T-helper 1 cell treated with Interleukin-12 subunit alpha and Interleukin-12 subunit beta and Interleukin-4 antibody, amounts not matched to agents 30 μg/mL and 1 μg/mL, for 36 hours (primary cell): ENCODE measurements around the gene MRPL14.
"Not testable (repeated sequence)": the region's sequence is repeated elsewhere in the genome, so short reads cannot be mapped to it uniquely, and the experiment has no call there.

ENCODE experiments used
- H3K27ac Mint-ChIP-seq: one replicate; pipeline ENCODE4 v1.8.0; 2021; ENCODE audit warnings: mild to moderate bottlenecking, mixed read lengths
- H3K27me3 Mint-ChIP-seq: one replicate; pipeline ENCODE4 v1.8.0; 2021; ENCODE audit warnings: low read depth, mixed read lengths
- H3K36me3 Mint-ChIP-seq: one replicate; pipeline ENCODE4 v1.8.0; 2021; ENCODE audit warnings: low read depth, mixed read lengths
- H3K4me1 Mint-ChIP-seq: one replicate; pipeline ENCODE4 v1.8.0; 2021; ENCODE audit warnings: low read depth, mixed read lengths
- H3K4me3 Mint-ChIP-seq: one replicate; pipeline ENCODE4 v1.8.0; 2021; ENCODE audit warnings: mild to moderate bottlenecking, moderate library complexity, mixed read lengths
- H3K9me3 Mint-ChIP-seq: one replicate; pipeline ENCODE4 v1.8.0; 2021; ENCODE audit warnings: mixed read lengths

MRPL14 gene

GRCh38 chr6:44156494-44157151, 29.4 kb upstream of the MRPL14 start:
- Mint-ChIP-seq H3K27ac (no peak overlapping the region), H3K27me3 (no peaks in the 10 kb centered on the region), H3K4me3 (no peak overlapping the region), H3K9me3 (no peaks in the 10 kb centered on the region), H3K4me1 (peaks cover 5% of the 10 kb centered on the region), H3K36me3 (no peaks in the 10 kb centered on the region)

GRCh38 chr6:44154067-44154466, 26.8 kb upstream of the MRPL14 start:
- no peaks in the 10 kb centered on the region for H3K27me3 Mint-ChIP-seq
- H3K9me3 Mint-ChIP-seq = no peaks in the 10 kb centered on the region
- H3K36me3 Mint-ChIP-seq = peaks cover 7% of the 10 kb centered on the region
- H3K4me1 Mint-ChIP-seq = peaks cover 6% of the 10 kb centered on the region
- H3K27ac Mint-ChIP-seq = no peak overlapping the region
- no peak overlapping the region for H3K4me3 Mint-ChIP-seq

DNA sequence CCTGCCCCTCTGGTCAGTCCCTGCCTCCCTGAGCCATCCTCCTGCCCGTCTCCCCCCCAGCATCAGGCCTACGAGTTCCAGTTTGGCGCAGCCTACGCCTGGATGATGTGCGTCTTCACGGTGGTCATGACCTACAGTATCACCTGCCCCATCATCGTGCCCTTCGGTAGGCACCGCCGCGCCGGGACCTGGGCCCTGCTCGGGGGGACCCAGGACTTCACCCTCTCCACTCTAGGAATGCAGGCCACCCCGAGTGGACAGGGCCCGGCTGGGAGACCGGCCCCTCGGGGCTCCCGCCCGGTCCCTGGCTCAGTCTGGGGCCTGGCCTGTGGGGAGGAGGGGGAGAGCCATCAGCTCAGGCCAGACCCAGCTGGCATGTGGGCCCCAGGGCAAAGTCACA, 25.3 kb upstream of the MRPL14 start:
- H3K27me3 Mint-ChIP-seq = no peaks in the 10 kb centered on the region
- peaks cover 12% of the 10 kb centered on the region for H3K36me3 Mint-ChIP-seq
- H3K27ac Mint-ChIP-seq = no peak overlapping the region
- H3K9me3 Mint-ChIP-seq = no peaks in the 10 kb centered on the region
- H3K4me1 Mint-ChIP-seq = peaks cover 6% of the 10 kb centered on the region
- H3K4me3 Mint-ChIP-seq = no peak overlapping the region

GRCh38 chr6:44152109-44152461, 24.8 kb upstream of the MRPL14 start:
- no peaks in the 10 kb centered on the region for H3K9me3 Mint-ChIP-seq
- peaks cover 12% of the 10 kb centered on the region for H3K36me3 Mint-ChIP-seq
- peaks cover 6% of the 10 kb centered on the region for H3K4me1 Mint-ChIP-seq
- H3K4me3 Mint-ChIP-seq = no peak overlapping the region
- H3K27me3 Mint-ChIP-seq = no peaks in the 10 kb centered on the region
- H3K27ac Mint-ChIP-seq = no peak overlapping the region

DNA sequence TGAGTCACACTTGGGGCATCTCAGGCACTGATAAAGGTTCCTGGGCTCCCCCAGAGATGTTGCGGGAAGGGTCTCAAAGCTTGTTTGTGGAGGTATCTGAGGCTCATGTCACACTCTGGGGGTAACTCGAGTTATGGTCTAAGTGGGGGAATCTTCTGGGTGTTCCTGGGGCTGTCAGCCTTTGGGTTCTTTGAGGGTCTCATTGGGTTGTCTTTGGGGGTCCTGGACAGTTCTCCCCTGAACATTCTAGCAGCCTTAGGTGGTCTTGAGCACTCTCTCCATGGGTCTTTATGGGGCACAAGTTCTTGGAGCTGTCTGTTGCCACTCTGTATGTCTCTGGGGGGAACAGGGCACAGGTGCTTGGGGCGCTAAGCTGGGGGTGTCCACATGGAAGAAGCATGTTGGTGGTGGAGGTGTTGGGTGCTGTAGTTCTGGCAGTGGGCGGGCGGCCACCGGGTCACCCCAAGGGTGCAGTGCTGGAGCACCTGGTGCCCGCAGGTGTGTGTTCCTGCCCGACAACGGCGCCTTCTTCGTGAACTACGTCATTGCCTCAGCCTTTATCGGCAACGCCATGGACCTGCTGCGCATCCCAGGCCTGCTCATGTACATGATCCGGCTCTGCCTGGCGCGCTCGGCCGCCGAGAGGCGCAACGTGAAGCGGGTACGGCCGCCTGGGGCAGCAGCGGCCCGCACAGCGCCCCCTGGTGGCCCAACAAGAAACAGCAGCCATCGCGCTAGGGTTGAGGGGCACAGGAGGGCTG, 24.3 kb upstream of the MRPL14 start:
- Mint-ChIP-seq H3K27me3 (no peaks in the 10 kb centered on the region), H3K4me1 (peaks cover 6% of the 10 kb centered on the region), H3K36me3 (peaks cover 12% of the 10 kb centered on the region), H3K27ac (no peak overlapping the region), H3K4me3 (no peak overlapping the region), H3K9me3 (no peaks in the 10 kb centered on the region)

- Mint-ChIP-seq H3K27me3 (no peaks in the 10 kb centered on the region), H3K4me3 (no peak overlapping the region), H3K36me3 (peaks cover 13% of the 10 kb centered on the region), H3K4me1 (peaks cover 12% of the 10 kb centered on the region), H3K9me3 (no peaks in the 10 kb centered on the region), H3K27ac (peak overlapping the region; percentile 31)
Measured at GRCh38 chr6:44150317-44150917, 23.2 kb upstream of the MRPL14 start.

- Mint-ChIP-seq H3K4me1 (peaks cover 12% of the 10 kb centered on the region), H3K36me3 (peaks cover 13% of the 10 kb centered on the region), H3K9me3 (no peaks in the 10 kb centered on the region), H3K27me3 (no peaks in the 10 kb centered on the region), H3K27ac (no peak overlapping the region), H3K4me3 (no peak overlapping the region)
Measured at GRCh38 chr6:44149369-44150012, 22.2 kb upstream of the MRPL14 start.

DNA sequence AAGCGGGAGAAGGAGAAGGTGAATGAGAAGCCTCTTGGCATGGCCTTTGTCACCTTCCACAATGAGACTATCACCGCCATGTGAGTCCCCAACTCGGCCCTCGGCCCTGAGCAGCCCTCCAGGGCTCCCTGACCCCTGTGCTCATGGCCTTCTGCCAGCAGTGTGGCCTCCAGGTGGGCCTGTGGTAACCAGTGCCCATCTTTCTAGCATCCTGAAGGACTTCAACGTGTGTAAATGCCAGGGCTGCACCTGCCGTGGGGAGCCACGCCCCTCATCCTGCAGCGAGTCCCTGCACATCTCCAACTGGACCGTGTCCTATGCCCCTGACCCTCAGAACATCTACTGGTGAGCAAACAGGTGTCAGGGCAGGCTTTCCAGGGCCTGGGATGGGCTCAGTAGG, 21.1 kb upstream of the MRPL14 start:
- peaks cover 16% of the 10 kb centered on the region for H3K36me3 Mint-ChIP-seq
- H3K27ac Mint-ChIP-seq = no peak overlapping the region
- H3K4me3 Mint-ChIP-seq = no peak overlapping the region
- H3K9me3 Mint-ChIP-seq = no peaks in the 10 kb centered on the region
- H3K27me3 Mint-ChIP-seq = no peaks in the 10 kb centered on the region
- H3K4me1 Mint-ChIP-seq = peaks cover 11% of the 10 kb centered on the region

- Mint-ChIP-seq H3K27me3 (no peaks in the 10 kb centered on the region), H3K4me3 (no peak overlapping the region), H3K27ac (no peak overlapping the region), H3K36me3 (peaks cover 16% of the 10 kb centered on the region), H3K4me1 (peaks cover 11% of the 10 kb centered on the region), H3K9me3 (no peaks in the 10 kb centered on the region)
Measured at GRCh38 chr6:44147256-44147655, 20.0 kb upstream of the MRPL14 start.

- Mint-ChIP-seq H3K36me3 (peaks cover 16% of the 10 kb centered on the region), H3K9me3 (no peaks in the 10 kb centered on the region), H3K4me1 (peaks cover 11% of the 10 kb centered on the region), H3K27me3 (no peaks in the 10 kb centered on the region), H3K27ac (no peak overlapping the region), H3K4me3 (no peak overlapping the region)
Measured at GRCh38 chr6:44146685-44147084, 19.4 kb upstream of the MRPL14 start.

DNA sequence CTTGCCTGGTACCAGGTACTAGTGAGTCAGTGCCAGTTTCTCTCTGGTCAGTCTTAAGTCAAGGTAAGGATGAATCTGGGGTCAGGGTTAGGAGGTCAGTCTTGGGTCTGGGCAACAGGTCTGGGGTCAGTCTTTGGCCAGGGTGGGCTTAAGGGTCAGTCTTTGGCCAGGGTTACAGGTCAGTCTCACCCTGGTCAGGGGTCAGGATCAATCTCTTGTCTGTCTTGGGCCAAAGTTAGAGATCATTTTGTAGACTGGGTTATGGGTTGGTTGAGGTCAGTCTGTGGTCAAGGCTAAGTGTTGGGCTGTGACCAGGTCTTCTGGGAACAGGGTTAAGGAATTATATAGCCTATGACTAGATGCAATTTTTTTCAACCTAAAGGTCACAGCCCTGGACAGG, 18.6 kb upstream of the MRPL14 start:
- Mint-ChIP-seq H3K27me3 (no peaks in the 10 kb centered on the region), H3K27ac (peak overlapping the region; percentile 21), H3K36me3 (peaks cover 19% of the 10 kb centered on the region), H3K4me3 (no peak overlapping the region), H3K9me3 (no peaks in the 10 kb centered on the region), H3K4me1 (peaks cover 7% of the 10 kb centered on the region)

DNA sequence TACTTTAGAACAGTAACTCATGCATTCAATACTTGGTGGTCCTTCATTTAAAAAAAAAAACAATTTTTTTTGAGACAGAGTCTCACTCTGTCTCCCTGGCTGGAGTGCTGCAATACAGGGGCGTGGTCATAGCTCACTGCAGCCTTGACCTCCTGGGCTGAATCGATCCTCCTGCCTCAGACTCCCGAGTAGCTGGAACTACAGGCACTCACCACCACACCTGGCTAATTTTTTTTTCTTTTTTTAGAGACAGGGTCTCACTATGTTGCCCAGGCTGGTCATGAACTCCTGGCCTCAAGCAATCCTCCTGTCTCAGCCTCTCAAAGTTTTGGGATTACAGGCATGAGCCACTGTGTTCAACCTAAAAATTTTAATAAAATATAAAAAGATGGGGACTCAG, 17.3 kb upstream of the MRPL14 start:
- H3K4me3 Mint-ChIP-seq, H3K9me3 Mint-ChIP-seq, H3K27ac Mint-ChIP-seq, H3K4me1 Mint-ChIP-seq, H3K27me3 Mint-ChIP-seq: not testable (repeated sequence)
- H3K36me3 Mint-ChIP-seq = peaks cover 21% of the 10 kb centered on the region

- Mint-ChIP-seq H3K4me3 (no peak overlapping the region), H3K27me3 (no peaks in the 10 kb centered on the region), H3K9me3 (no peaks in the 10 kb centered on the region), H3K4me1 (peaks cover 7% of the 10 kb centered on the region), H3K27ac (no peak overlapping the region), H3K36me3 (peaks cover 15% of the 10 kb centered on the region)
Measured at GRCh38 chr6:44143731-44144130, 16.5 kb upstream of the MRPL14 start.

GRCh38 chr6:44142835-44143234, 15.6 kb upstream of the MRPL14 start:
- peaks cover 7% of the 10 kb centered on the region for H3K4me1 Mint-ChIP-seq
- no peaks in the 10 kb centered on the region for H3K27me3 Mint-ChIP-seq
- H3K27ac Mint-ChIP-seq = no peak overlapping the region
- peaks cover 14% of the 10 kb centered on the region for H3K36me3 Mint-ChIP-seq
- H3K9me3 Mint-ChIP-seq = no peaks in the 10 kb centered on the region
- no peak overlapping the region for H3K4me3 Mint-ChIP-seq

DNA sequence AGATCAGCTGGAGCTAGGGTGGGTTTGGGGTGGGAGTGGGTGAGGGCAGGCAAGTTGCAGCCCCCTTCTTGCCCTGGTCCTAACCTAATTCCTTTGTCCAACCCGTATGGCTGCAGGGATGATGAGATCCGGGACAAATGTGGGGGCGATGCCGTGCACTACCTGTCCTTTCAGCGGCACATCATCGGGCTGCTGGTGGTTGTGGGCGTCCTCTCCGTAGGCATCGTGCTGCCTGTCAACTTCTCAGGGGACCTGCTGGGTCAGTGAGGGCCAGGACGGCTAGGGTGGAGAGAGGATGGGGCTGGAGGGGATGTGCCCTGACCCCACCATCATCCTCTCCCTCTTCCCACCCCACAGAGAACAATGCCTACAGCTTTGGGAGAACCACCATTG, 12.1 kb upstream of the MRPL14 start:
- Mint-ChIP-seq H3K4me1 (no peaks in the 10 kb centered on the region), H3K9me3 (no peaks in the 10 kb centered on the region), H3K4me3 (no peak overlapping the region), H3K27me3 (no peaks in the 10 kb centered on the region), H3K36me3 (peaks cover 18% of the 10 kb centered on the region), H3K27ac (no peak overlapping the region)
